Common myeloid progenitor, CD34-positive (primary cell): Measurements from ENCODE around the gene HGF. TPM values are rescaled to one million over a fixed set of nuclear protein-coding genes. Genes with fewer than 3 reads are reported as not detected.
"Not testable (repeated sequence)": the region's sequence is repeated elsewhere in the genome, so short reads cannot be mapped to it uniquely, and the experiment has no call there.

ENCODE experiments used
- CTCF ChIA-PET: fragments of 350-600 bp; sonication (Branson Sonifier 250); formaldehyde crosslinking; loops from one replicate; lab custom pipeline; 2021; ENCODE audit warnings: antibody characterized with exemption; lab: Charles Lee
- POLR2A ChIA-PET: fragments of 350-600 bp; sonication (Branson Sonifier 250); formaldehyde crosslinking; loops from one replicate; lab custom pipeline; 2021; ENCODE audit warnings: antibody characterized with exemption; lab: Charles Lee
- DNase-seq, 3 donors: peaks; one replicate each; pipeline versions ENCODE4 v3.0.0 to v3.0.0-alpha.2; 2013
- H3K27ac ChIP-seq, 2 experiments: 1 replicate in 1 of 2; 2 replicates in 1 of 2; pipeline ENCODE4 v1.7.0; 2013; ENCODE audit warnings: inconsistent platforms in 2 of 2, low read length in 2 of 2, mild to moderate bottlenecking in 2 of 2, low read depth in 1 of 2, moderate library complexity in 1 of 2; ENCODE audit not compliant: severe bottlenecking in 2 of 2, insufficient read depth in 1 of 2, poor library complexity in 1 of 2
- H3K27me3 ChIP-seq, 5 experiments: replicated peaks in 2 of 5; 1 replicate in 3 of 5; 2 replicates in 2 of 5; pipeline versions ENCODE4 v1.6.1 to v1.7.0; 2013; ENCODE audit warnings: low read length in 4 of 5, mild to moderate bottlenecking in 2 of 5, moderate library complexity in 2 of 5, inconsistent platforms in 1 of 5; ENCODE audit not compliant: insufficient read depth in 5 of 5, control insufficient read depth in 4 of 5
- H3K36me3 ChIP-seq, 4 experiments: 1 replicate in 2 of 4; 2 replicates in 2 of 4; pipeline versions ENCODE4 v1.6.1 to v1.7.0; 2013; ENCODE audit warnings: low read length in 3 of 4, control low read depth in 1 of 4, mild to moderate bottlenecking in 1 of 4; ENCODE audit not compliant: control insufficient read depth in 4 of 4, insufficient read depth in 4 of 4
- H3K4me1 ChIP-seq, 4 experiments: 1 replicate in 3 of 4; 2 replicates in 1 of 4; pipeline versions ENCODE4 v1.6.1 to v1.7.1; 2013; ENCODE audit warnings: low read length in 3 of 4, mild to moderate bottlenecking in 3 of 4, control low read depth in 1 of 4, inconsistent platforms in 1 of 4, moderate library complexity in 1 of 4; ENCODE audit not compliant: control insufficient read depth in 4 of 4, insufficient read depth in 4 of 4; ENCODE audit errors: control extremely low read depth in 1 of 4
- H3K4me3 ChIP-seq, 7 experiments: 1 replicate in 4 of 7; 2 replicates in 3 of 7; pipeline versions ENCODE4 v1.5.1 to v1.7.0; 2013; ENCODE audit warnings: mild to moderate bottlenecking in 7 of 7, low read length in 6 of 7, moderate library complexity in 6 of 7, inconsistent platforms in 2 of 7, low read depth in 2 of 7, control low read depth in 1 of 7; ENCODE audit not compliant: insufficient read depth in 4 of 7, control insufficient read depth in 1 of 7; ENCODE audit errors: extremely low read depth in 1 of 7
- H3K9me3 ChIP-seq, 5 experiments: 1 replicate in 4 of 5; 2 replicates in 1 of 5; pipeline versions ENCODE4 v1.6.1 to v1.7.1; 2013; ENCODE audit warnings: low read length in 4 of 5, mild to moderate bottlenecking in 2 of 5, inconsistent platforms in 1 of 5, low read depth in 1 of 5, moderate library complexity in 1 of 5; ENCODE audit not compliant: control insufficient read depth in 4 of 5, insufficient read depth in 2 of 5; ENCODE audit errors: control extremely low read depth in 1 of 5
- WGBS: methylation state at CpG from one replicate; pipeline ENCODE4 v1.1.5; 2013; ENCODE audit not compliant: insufficient coverage; 5-methylcytosine and 5-hydroxymethylcytosine counted together
- polyA plus RNA-seq: library from polyadenylated mRNA; unstranded; fragments of 120-200 nt; gene quantifications from one replicate; pipeline ENCODE4 v1.2.1, GENCODE V29; 2013

The HGF gene
- polyA plus RNA-seq = 18.3 TPM

DNA sequence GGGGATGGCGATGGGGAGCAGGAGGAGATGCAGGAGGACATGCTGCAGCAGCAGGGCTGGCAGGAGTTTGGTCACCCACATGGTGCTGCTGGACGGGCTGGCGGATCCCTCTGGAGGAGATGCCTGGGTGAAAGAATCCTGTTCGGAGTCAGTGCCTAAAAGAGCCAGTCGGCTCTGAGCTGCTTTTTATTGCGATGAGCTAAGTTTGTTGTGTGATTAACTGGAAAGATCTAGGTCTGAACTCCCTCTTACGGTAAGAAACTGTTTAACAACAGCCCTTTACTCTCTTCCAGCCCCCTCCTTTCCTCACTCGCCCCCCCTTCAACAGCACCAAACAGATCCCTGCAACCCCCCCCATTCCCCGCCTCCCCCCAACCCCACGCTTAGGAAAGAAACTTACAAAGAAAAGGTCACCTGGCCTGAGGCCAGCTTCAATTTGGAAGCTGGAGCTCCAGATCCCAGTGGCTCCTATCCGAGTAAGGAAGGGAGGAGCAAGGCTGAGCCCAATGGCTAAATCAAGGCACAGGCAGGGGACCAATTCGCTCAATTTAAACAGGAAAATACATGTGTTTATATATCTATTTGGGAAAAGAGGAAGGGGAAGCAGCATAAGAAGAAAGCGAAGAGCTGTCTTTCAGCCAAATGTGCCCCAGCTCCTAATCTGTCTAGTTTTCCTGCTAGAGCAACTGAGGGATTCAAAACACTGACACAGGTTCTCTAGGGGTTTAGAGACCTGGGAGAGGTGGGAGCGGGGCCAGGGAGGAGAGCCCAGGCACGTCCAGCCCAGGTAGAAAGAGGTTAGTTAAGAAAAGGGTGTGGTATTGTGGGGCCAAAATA, at the start of gene HGF:
TSS of gene HGF (minus strand) at position 157 of the 837 bp plus-strand sequence. CDS start at position 81, 76 bp downstream.
- H3K4me1 ChIP-seq = peaks cover 6 to 44% (median 33%) of the 10 kb centered on the region in 4 experiments
- peak within 1 kb of the TSS; percentile 31 to 79 (median 63) for H3K4me3 ChIP-seq
- ChIA-PET CTCF (interaction anchor here (1.2 to 1.6 kb wide), 5 partner anchors 10 to 269 kb away, joined by 3 to 7 read pairs (median 4); no protein-coding TSS in a partner anchor), POLR2A (no interaction called here)
- peak in 2 of 3 donors; percentile 59 to 67 for DNase-seq
- H3K27ac ChIP-seq = peak within 1 kb of the TSS; percentile 43 to 80
- 37% methylated on average over 9 of the region's 15 CpGs for WGBS
- H3K27me3 ChIP-seq = no peaks in the 10 kb centered on the region
- no peaks in the 10 kb centered on the region for H3K36me3 ChIP-seq
- H3K9me3 ChIP-seq = no peaks in the 10 kb centered on the region

DNA sequence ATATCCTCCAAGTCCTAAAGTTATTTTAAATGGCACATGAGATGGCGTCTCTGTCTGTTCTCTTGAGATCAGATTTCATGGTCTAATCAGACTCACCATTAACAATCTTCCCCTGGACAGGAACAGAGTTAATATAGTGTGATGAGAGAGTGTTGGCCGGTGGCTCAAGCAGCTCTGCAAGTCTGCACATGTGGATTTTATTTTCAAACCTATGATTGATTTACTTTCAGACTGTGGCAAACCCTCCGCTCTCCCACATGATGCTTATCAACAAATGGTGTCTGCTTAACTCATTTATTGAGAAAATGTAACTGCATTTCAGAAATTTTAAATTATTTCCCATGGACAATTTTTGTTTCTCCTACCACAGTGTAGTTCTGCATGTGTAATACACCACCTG, 46.5 kb upstream of the HGF start:
- ChIA-PET CTCF (no interaction called here), POLR2A (no interaction called here)
- Histone ChIP-seq H3K4me3 (no peak overlapping the region), H3K9me3 (no peaks in the 10 kb centered on the region), H3K27me3 (no peaks in the 10 kb centered on the region), H3K36me3 (no peaks in the 10 kb centered on the region), H3K4me1 (no peaks in the 10 kb centered on the region), H3K27ac (no peak overlapping the region)
- WGBS = 100% methylated on average over 1 of the region's 3 CpGs
- no peak for DNase-seq

DNA sequence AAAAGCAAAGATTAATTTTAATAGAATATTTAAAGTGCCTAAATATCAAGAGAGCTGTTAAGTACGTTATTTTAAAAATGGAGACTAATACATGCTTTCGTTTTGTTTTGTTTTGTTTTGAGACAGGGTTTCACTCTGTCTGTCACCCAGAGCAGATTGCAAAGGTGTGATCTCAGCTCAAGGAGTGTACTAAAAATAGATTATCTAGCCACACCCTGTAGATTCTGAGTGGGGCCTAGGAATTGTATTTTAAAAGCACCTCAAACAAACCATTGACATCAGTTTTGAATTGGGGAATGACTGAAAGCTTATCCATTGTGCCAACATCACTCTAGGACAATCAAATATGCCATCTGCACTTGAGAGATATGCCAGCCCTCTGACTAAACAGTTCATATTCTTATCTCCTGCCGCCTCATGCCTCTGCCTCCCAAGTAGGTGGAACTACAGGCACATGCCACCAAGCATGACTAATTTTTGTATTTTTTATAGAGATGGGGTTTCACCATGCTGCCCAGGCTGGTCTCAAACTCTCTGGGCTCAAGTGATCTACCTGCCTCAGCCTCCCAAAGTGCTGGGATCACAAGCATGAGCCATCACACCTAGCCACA, 43.1 kb upstream of the HGF start:
- H3K4me3 ChIP-seq, H3K9me3 ChIP-seq, H3K27me3 ChIP-seq, H3K27ac ChIP-seq, CTCF ChIA-PET, H3K36me3 ChIP-seq, POLR2A ChIA-PET: not testable (repeated sequence)
- WGBS = no CpG with 5 or more reads among the region's 3 CpGs
- peaks cover 0 to 12% (median 3%) of the 10 kb centered on the region in 4 experiments for H3K4me1 ChIP-seq
- peak; percentile 26 to 80 (median 60) for DNase-seq

DNA sequence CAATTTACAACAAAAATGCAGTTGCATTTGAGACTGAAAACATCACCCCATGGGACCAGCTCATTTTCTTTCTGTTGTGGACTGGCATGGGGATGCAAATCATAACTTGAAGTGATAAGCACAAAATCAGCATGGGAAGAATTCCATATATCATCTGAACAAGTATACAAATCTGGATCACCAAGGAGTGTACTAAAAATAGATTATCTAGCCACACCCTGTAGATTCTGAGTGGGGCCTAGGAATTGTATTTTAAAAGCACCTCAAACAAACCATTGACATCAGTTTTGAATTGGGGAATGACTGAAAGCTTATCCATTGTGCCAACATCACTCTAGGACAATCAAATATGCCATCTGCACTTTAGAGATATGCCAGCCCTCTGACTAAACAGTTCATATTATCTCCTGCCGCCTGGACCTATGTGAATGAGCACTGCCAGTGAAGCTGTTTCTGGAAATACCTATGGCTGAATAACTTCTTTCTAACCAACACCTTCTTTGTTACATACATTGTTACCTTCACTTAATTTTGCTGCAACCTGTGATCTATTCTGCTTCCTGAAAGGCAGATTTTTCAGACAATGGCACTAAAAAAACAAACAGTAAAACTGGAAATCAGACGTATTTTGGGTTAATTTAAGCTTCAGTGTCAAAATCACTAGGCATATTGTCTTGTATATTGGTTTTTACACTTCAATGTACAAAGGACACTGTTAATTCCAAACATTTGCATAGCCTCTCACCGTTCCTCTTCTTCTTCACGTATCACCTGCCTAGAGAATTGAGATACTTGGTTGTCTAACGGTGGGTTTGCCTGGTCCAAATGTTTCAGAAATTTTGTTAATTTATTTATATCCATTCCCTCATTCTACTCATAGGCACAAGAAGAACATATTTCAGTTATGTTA, 42.4 kb upstream of the HGF start:
- Histone ChIP-seq H3K4me3 (no peak overlapping the region), H3K9me3 (peaks cover 0 to 1% (median 0%) of the 10 kb centered on the region in 5 experiments), H3K27me3 (no peaks in the 10 kb centered on the region), H3K36me3 (no peaks in the 10 kb centered on the region), H3K4me1 (peaks cover 0 to 12% (median 3%) of the 10 kb centered on the region in 4 experiments), H3K27ac (no peak overlapping the region)
- CTCF ChIA-PET = interaction anchor here (0.9 to 1.6 kb wide), 3 partner anchors 11 to 23 kb away, joined by 3 to 4 read pairs (median 4); no protein-coding TSS in a partner anchor
- 100% methylated on average over 1 of the region's 5 CpGs for WGBS
- POLR2A ChIA-PET = no interaction called here
- DNase-seq = peak in 2 of 3 donors; percentile 28 to 54

DNA sequence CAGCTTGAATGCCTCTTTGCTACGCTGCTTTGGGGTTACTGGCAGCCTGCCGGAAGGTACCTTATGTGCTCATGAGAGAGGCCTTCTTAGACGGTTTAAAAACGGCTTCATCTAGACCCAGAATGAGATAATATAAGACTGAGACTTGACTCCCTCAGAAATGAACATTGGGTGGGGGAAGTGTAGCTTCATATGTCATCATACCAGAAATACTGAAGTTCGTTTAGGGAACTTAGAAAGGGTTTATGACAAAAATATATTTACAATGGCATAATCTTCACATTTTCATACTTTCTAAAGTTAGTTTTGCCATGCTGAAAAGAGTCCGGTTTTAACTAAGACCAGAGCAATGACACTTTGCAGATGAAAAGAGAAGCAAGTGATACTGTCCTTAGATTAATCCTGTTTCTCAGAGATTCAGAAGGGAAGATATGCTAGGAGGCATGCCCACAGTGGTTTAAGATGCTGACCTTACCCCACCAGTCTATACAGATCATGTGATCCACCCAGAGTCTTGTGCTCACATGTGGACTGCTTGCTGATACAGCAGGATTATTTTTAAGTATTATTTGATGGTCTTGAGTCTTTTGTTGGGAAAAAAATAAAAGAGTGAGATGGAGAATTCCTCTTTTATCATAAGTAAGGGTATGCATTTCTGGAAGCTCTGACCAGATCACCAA, 40.8 kb upstream of the HGF start:
- peak in 2 of 3 donors; percentile 23 to 38 for DNase-seq
- ChIA-PET CTCF (interaction anchor here (0.8 to 1.6 kb wide), 4 partner anchors 9 to 861 kb away, joined by 3 to 5 read pairs (median 4); no protein-coding TSS in a partner anchor), POLR2A (no interaction called here)
- 83% methylated on average over 2 of the region's 6 CpGs for WGBS
- peaks cover 0 to 12% (median 3%) of the 10 kb centered on the region in 4 experiments for H3K4me1 ChIP-seq
- H3K36me3 ChIP-seq = no peaks in the 10 kb centered on the region
- H3K4me3 ChIP-seq = no peak overlapping the region
- H3K9me3 ChIP-seq = peaks cover 0 to 1% (median 0%) of the 10 kb centered on the region in 5 experiments
- H3K27ac ChIP-seq = no peak overlapping the region
- H3K27me3 ChIP-seq = no peaks in the 10 kb centered on the region

DNA sequence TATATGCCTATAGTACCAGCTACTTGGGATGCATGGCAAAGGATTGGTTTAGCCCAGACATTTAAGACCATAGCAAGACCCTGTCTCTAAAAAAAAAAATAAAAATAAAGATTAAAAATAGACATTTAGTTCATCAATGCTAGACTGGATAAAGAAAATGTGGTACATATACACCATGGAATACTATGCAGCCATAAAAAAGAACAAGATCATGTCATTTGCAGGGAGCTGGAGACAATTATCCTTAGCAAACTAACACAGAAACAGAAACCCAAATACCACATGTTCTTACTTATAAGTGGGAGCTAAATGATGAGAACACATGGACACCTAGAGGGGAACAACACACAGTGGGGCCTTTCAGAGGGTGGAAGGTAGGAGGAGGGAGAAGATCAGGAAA, 38.5 kb upstream of the HGF start:
- H3K36me3 ChIP-seq, H3K27me3 ChIP-seq, H3K4me3 ChIP-seq, CTCF ChIA-PET, H3K27ac ChIP-seq, DNase-seq, H3K9me3 ChIP-seq, POLR2A ChIA-PET: not testable (repeated sequence)
- H3K4me1 ChIP-seq = peaks cover 0 to 12% (median 3%) of the 10 kb centered on the region in 4 experiments
